OCI-M2 (cell line): ENCODE measurements around the gene PCNT.
"Not testable (repeated sequence)": the region's sequence is repeated elsewhere in the genome, so short reads cannot be mapped to it uniquely, and the experiment has no call there.

ENCODE experiments used
- DNase-seq: peaks from one replicate; lab custom pipeline; 2025; ENCODE audit not compliant: unreplicated experiment; lab: John Stamatoyannopoulos, UW

The PCNT gene

GRCh38 chr21:46304437-46304836 is 19.5 kb upstream of the PCNT start:
- no peak for DNase-seq

- DNase-seq = no peak
These were observed 19.0 kb upstream of the PCNT start for GRCh38 chr21:46304955-46305354.

DNA sequence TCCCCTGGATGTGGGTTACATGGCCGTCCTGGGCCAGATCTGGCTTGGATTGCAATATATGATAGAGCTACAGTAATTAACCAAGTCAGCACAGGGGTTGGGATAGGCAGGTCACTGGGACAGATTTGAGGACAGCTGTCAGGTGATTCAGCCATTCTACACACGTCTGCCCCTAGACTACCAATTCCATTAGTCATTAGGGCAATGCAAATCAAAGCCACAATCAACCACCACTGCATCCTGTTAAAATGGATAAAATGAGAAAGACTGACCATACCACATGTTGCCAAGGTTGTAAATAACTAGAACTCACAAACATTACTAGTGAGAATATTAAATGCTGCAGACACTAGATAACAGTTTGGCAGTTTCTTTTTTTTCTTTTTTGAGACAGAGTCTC is 16.3 kb upstream of the PCNT start:
- no peak for DNase-seq

- no peak for DNase-seq
These were observed 15.5 kb upstream of the PCNT start for GRCh38 chr21:46308431-46308830.

DNA sequence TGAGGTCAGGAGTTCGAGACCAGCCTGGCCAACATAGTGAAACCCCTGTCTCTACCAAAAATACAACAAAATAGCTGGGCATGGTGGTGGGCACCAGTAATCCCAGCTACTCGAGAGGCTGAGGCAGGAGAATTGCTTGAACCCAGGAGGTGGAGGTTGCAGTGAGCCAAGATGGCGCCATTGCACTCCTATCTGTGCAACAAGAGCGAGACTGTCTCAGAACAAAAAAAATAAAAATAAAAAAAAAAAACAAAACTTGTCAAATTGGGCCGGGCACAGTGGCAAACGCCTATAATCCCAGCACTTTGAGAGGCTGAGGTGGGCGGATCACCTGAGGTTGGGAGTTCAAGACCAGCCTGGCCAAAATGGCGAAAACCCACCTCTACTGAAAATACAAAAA is 13.7 kb upstream of the PCNT start:
- not testable (repeated sequence) for DNase-seq

DNA sequence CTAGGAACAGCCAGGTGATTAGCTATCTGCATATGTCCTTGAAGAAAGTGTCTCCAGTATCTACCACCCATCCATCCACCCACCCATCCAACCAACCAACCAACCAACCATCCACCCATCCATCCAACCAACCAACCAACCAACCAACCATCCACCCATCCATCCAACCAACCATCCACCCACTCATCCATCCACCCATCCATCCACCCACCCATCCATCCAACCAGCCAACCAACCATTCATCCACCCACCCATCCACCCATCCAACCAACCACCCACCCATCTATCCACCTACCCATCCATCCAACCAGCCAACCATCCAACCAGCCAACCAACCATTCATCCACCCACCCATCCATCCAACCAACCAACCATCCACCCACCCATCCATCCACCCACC is 12.4 kb upstream of the PCNT start:
- no peak for DNase-seq

DNA sequence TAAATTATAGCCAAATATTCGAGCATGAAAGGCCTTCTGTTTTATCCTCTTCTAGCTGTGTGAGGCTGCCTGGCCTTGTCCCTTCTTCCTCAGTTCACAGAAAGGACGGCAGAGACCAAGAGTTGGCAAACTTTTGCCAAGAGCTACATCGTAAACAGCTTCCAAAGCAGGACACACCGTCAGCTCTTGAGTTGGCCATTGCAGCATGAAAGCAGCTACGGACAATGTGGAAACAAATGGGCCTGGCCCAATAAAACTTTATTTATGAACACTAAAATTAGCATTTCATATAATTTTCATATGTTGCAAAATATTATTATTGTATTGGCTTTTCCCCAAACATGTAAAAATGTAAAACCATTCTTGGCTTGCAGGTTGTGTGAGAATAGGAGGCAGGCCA is 11.0 kb upstream of the PCNT start:
- DNase-seq = no peak

DNA sequence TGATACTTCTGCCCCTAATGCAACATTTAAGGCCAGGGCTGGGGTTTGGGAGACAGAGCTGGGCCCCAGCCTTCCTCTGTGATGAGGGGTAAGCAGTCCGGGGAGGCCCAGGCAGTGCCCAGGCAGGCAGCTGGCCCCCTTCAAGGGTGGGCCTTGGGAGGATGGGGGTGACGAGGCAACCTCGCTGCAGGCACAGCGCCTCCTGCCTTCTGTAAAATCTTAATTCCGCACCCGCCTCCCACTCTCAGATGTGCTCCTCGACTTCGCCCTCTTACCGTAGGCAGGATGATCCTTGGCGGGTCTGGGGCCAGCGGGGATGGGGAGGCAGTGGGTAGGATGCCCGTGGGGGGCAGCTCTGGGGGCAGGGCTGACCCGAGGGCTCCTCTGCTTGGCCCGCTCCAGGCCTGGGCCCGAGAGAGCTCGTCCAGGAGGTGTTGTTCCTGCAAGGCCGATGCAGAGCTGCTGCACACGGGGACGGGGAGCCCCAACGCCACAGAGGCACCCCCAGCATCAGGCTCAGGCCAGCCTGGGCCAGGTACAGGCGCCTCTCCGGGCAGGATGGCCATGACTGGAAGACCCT is 9.4 kb upstream of the PCNT start:
- DNase-seq = no peak

GRCh38 chr21:46316708-46317324 is 7.1 kb upstream of the PCNT start:
- DNase-seq = no peak

DNA sequence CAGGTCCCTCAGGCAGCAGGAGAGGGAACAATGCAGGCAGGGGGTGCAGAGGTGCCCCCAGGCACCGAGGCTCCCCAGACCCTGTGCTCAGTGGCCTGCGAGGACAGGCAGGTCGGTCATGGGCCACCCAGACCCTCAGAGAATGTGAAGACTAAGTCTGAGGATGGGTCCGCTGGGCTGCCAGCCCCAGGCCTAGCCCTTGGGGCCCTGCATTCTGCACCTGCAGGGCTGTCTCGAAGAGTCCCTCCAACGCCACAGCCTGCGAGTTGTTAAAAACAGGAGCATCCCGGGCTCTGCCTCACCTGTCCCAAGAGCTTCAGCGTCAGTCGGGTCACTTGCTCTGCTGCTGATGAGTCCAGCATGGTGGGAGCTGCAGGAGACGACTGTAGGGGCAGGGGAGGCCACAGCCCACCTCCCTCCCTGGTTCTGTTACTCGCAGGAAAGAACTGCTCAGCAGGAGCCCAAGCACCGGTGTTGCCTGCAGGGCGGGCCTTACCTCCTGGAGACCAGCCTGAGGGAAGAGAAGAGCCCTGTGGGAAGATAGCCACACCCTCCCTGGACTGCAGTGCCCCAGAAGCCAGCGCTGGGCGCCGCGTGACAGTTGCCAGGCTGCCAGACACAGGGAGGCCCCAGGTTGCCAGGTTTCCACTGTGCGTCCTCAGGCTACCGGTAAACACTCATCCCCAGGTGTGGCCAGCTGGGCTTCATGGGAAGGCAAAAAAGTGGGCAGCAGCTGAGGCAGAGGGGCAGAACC is 6.1 kb upstream of the PCNT start:
- DNase-seq = no peak

DNA sequence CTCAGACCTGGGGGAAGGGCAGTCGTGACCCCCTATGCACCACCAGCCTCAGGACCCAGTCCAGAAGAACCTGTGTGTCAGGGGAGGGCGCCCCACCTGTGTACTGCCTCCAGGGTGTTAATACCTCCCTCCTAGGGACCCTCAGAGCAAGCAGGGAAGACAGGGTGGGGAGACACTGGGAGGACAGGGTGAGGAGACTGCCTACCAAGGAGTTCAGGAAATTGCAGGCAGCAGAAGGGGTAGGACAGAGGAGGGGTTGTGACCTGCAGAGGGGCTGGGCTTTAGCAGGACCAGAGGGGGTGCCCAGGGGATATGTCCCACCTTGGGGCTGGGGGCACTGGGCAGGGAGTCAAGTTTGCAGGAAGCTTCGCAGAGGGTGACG is 5.5 kb upstream of the PCNT start:
- DNase-seq = no peak

DNA sequence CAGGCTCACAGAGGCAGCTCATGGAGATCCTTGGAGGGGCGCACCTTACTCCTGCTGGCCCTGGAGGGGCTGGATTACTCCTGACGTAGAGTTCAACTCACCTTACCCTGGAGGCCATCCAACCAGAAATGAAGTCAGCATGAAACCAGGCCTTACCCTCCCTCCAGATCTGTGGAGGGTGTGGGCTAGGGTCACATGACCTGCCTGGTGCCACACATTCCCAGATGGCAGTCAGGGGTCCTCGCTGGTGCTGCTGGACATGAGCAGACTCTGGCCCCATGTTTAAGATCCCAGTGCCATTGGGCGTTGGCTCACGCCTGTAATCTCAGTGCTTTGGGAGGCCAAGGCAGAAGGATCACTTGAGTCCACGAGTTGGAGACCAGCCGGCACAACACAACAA is 4.8 kb upstream of the PCNT start:
- no peak for DNase-seq

DNA sequence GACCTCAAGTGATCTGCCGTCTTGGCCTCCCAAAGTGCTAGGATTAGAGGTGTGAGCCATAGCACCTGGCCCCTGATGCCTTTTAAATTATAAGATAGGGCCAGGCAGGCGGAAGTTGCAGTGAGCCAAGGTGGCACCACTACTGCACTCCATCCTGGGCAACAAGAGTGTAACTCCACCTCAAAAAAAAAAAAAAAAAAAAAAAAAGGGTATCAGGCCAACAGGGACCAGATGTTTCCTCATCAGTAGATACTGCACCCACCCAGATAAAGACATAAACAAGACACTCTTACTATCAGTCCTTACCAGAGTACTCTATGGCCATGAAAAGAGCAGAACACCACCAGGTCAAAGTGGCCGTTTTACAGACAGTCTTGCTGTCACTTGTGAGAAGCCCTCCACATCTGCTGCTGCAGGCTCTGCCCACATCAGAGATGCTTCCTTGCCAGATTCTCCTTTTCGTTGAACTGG is 3.6 kb upstream of the PCNT start:
- peak; percentile 100 for DNase-seq

- DNase-seq = no peak
These were observed 1.4 kb upstream of the PCNT start for GRCh38 chr21:46322351-46323226.

- DNase-seq = no peak
These were observed 688 bp upstream of the PCNT start for GRCh38 chr21:46323227-46323709.

DNA sequence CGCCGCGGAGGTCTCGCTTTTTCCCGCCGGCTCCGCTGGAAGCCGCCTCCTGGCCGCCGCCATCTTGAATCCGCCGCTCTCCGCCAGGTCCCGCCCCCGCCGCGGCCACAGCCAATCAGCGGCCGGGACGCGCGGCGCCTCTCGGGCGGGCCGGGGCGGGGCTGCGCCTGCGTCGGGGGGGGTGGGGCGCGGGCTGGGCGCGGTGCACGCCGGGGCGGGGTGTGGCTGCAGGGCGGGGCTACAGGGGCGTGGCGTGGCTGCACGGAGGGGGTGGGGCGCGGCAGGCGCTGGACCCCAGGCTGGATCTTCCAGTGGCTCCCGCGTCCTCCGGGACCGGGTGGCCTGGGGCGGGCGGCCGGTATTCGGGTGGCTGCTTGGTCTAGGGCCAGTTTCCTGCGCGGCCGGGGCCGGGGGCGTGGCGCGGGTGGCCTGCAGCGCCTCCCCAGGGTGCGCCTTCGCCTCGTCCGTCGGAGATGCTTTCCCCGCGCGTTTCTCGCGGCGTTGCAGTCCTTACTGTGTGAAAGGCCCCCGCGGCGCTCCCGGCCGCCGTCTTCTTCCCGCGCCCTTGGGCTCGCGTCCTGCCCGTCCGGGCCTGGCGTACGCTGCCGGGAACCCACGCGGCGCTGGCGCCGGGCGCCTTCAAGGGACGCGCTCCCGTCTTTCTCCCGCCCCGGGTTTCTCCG is 575 bp downstream of the PCNT start:
- DNase-seq = peak; percentile 99

DNA sequence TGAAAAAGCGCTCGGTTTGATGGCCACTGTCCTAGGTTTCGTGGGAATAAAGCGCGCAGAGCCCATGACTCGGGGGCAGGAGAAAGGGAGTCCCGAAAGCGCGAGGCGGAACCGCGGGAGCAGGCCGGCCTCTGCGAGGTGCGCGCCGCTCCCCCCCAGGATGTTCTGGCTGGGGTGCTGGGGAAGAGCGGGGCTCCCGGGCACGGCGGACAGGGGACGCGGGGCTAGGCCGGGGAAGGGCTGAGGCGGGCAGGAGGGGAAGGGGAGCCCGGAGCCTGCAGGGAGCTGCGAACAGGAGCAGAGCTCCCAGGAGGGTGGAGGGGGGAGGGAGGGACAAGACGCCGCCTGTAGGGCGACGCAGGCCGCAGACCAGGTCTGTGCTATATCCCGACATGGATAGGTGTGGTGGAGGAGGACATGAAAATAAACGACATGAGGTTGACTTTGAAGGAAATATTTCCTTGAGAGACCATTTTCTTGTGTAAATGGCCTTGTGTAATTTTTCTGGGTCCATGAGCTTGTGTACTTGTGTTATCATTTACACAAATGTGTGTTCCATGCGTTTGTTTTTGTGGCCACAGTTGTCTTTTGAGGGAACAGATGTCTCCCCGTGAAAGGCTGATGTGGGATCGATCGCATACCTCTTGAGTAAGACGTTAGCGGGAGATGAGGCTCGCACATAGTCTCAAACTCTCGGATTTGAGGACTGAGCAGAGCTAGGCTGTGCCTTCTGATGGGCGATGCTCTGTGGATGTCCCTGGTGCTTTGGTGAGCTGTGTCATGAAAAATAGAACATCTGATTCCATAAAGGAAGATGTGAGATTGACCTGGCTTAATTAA is 1.3 kb downstream of the PCNT start:
- DNase-seq = peak; percentile 86

GRCh38 chr21:46326110-46326703 is 2.3 kb downstream of the PCNT start:
- DNase-seq = no peak

GRCh38 chr21:46327711-46328110 is 3.8 kb downstream of the PCNT start:
- DNase-seq = no peak
